A673 (cell line): ENCODE results near the gene HAUS6. TPM values are rescaled to one million over a fixed set of nuclear protein-coding genes. Genes with fewer than 3 reads are reported as not detected.

ENCODE experiments used
- BruUV-seq: library from RNA; stranded (reverse); fragments of 400-500 nt; replicated peaks from 2 replicates; lab custom pipeline; 2021; lab: Mats Ljungman, UMichigan
- CTCF ChIA-PET: fragments of 300-600 bp; sonication (Branson Sonifier 250); formaldehyde crosslinking; loops from one replicate; lab custom pipeline; 2022; ENCODE audit warnings: antibody characterized with exemption; lab: Charles Lee
- POLR2A ChIA-PET: fragments of 300-600 bp; sonication (Branson Sonifier 250); formaldehyde crosslinking; loops from one replicate; lab custom pipeline; 2022; ENCODE audit warnings: antibody characterized with exemption; ENCODE audit not compliant: low non-redundant PET; lab: Charles Lee
- DNase-seq: peaks from one replicate; pipeline ENCODE4 v3.0.0-alpha.2; 2015; ENCODE audit warnings: low spot score
- H3K27ac ChIP-seq: fragments of 200-600 bp; sonication (generic); 2 replicates; pipeline ENCODE4 v1.5.1; 2016; ENCODE audit warnings: mixed run types, low read depth, mild to moderate bottlenecking, mixed read lengths, antibody characterized with exemption, low read length; ENCODE audit not compliant: poor library complexity, severe bottlenecking
- H3K27me3 ChIP-seq: fragments of 200-600 bp; sonication (generic); replicated peaks from 2 replicates; pipeline ENCODE4 v1.6.1; 2017; ENCODE audit warnings: mixed run types, low read depth, mild to moderate bottlenecking, mixed read lengths, antibody characterized with exemption, low read length; ENCODE audit not compliant: insufficient read depth, poor library complexity
- H3K36me3 ChIP-seq: fragments of 200-600 bp; sonication (generic); 2 replicates; pipeline ENCODE4 v1.6.1; 2016; ENCODE audit warnings: mixed run types, mild to moderate bottlenecking, mixed read lengths, antibody characterized with exemption, low read length; ENCODE audit not compliant: insufficient read depth, poor library complexity, severe bottlenecking
- H3K4me1 ChIP-seq: fragments of 200-600 bp; sonication (generic); 2 replicates; pipeline ENCODE4 v1.6.1; 2017; ENCODE audit warnings: mixed run types, mild to moderate bottlenecking, mixed read lengths, antibody characterized with exemption, low read length; ENCODE audit not compliant: insufficient read depth, poor library complexity, severe bottlenecking
- H3K4me3 ChIP-seq: fragments of 200-600 bp; sonication (generic); 2 replicates; pipeline ENCODE4 v1.5.1; 2016; ENCODE audit warnings: low read depth, mixed run types, mild to moderate bottlenecking, mixed read lengths, low read length; ENCODE audit not compliant: poor library complexity, severe bottlenecking
- H3K9me3 ChIP-seq: fragments of 200-600 bp; sonication (generic); 2 replicates; pipeline ENCODE4 v1.6.1; 2016; ENCODE audit warnings: mixed run types, low read depth, mild to moderate bottlenecking, mixed read lengths, antibody characterized with exemption, low read length; ENCODE audit not compliant: poor library complexity, severe bottlenecking
- EZH2 ChIP-seq: fragments of 200-600 bp; sonication (generic); IDR thresholded peaks from 2 replicates; pipeline ENCODE4 v1.6.1; 2017; ENCODE audit warnings: borderline replicate concordance, low read depth, mild to moderate bottlenecking, mixed read lengths, antibody characterized with exemption, low read length; ENCODE audit not compliant: poor library complexity, severe bottlenecking
- intact Hi-C: fragments of 100-400 bp; cut with micrococcal nuclease; formaldehyde crosslinking; loops from one replicate; pipeline ENCODE4 v1.10.0; 2022; ENCODE audit not compliant: unreplicated experiment
- total RNA-seq: library from RNA; stranded (reverse); gene quantifications from 2 replicates; pipeline ENCODE4 v1.2.3, GENCODE V29; 2021
- TF ChIP-seq, protein P1 (sequence below): fragments of 300-800, 200-600 bp; sonication (generic); conservative IDR thresholded peaks from 2 replicates; pipeline ENCODE4 v1.5.1; 2017; ENCODE audit warnings: low read depth, mild to moderate bottlenecking, antibody characterized with exemption, low read length, moderate library complexity, mixed read lengths

HAUS6 gene
- total RNA-seq, 1 experiment from 2014 or later, result 26.1 TPM

DNA sequence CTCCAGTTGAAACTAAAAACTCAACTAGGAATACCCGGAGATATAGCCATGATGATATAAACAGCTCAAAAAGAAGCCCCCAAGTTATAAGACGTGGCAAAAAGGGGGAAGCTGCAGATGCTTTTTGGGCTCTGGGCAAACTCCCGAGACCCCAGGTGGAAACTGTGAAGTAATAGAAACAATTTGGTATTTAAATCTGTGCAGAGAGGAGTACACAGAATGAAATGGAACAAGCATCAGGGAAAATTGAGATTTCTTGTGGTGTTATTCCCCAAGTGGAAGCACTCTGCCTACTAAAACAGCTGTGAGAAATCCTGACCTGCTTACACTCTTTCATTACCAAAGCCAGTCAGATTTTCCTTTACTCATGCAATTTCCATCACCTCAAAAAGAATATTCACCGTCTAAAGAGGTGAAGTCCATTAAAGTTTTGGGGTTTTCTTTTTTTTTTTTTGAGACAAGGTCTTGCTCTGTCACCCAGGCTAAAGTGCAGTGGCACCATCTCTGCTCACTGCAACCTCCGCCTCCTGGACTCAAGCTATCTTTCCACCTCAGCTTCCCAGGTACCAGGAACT lies 93.2 kb downstream of the HAUS6 start:
- H3K4me3 ChIP-seq, result no peak overlapping the region
- BruUV-seq, result no TSS peak
- ChIA-PET POLR2A (no interaction called here), CTCF (no interaction called here)
- no peak for TF ChIP-seq EZH2
- TF ChIP-seq, protein P1, sequence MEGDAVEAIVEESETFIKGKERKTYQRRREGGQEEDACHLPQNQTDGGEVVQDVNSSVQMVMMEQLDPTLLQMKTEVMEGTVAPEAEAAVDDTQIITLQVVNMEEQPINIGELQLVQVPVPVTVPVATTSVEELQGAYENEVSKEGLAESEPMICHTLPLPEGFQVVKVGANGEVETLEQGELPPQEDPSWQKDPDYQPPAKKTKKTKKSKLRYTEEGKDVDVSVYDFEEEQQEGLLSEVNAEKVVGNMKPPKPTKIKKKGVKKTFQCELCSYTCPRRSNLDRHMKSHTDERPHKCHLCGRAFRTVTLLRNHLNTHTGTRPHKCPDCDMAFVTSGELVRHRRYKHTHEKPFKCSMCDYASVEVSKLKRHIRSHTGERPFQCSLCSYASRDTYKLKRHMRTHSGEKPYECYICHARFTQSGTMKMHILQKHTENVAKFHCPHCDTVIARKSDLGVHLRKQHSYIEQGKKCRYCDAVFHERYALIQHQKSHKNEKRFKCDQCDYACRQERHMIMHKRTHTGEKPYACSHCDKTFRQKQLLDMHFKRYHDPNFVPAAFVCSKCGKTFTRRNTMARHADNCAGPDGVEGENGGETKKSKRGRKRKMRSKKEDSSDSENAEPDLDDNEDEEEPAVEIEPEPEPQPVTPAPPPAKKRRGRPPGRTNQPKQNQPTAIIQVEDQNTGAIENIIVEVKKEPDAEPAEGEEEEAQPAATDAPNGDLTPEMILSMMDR, result no peak
- H3K27ac ChIP-seq, result no peak overlapping the region
- H3K27me3 ChIP-seq, result no peaks in the 10 kb centered on the region
- no peaks in the 10 kb centered on the region for H3K9me3 ChIP-seq
- intact Hi-C loops, result no loop called here
- no peak for DNase-seq
- H3K36me3 ChIP-seq, result no peaks in the 10 kb centered on the region
- no peaks in the 10 kb centered on the region for H3K4me1 ChIP-seq

Other genes starting within 250 kb of the HAUS6 start
- not detected in 2 replicates for gene SAXO1, start 69.7 kb downstream of the HAUS6 start, total RNA-seq
- 33.0 and 34.9 TPM in 2 replicates for gene RRAGA, start 53.5 kb downstream of the HAUS6 start, total RNA-seq
- gene PLIN2, start 24.6 kb upstream of the HAUS6 start, total RNA-seq, result 0.46 and 0.77 TPM in 2 replicates
- 12.8 and 13.9 TPM in 2 replicates for gene DENND4C, start 127.8 kb upstream of the HAUS6 start, total RNA-seq